Upper lobe of left lung (tissue), 6 donors: ENCODE measurements around the gene GPR27. TPM values are rescaled to one million over a fixed set of nuclear protein-coding genes. Genes with fewer than 3 reads are reported as not detected.

Experiments
- ATAC-seq, 2 donors: fragments of 200-7000 bp; cut with Tn5 transposase; one replicate each; pipeline ENCODE4 v1.9.1; 2022; ENCODE audit warnings: mild to moderate bottlenecking in 2 of 2, moderate library complexity in 2 of 2; ENCODE audit not compliant: low FRiP score in 2 of 2
- DNase-seq, 2 donors: peaks; one replicate each; pipeline ENCODE4 v3.0.0-alpha.2; 2019 to 2020
- H3K27ac ChIP-seq, 4 donors: fragments of 200-600 bp; sonication (generic); one replicate each; pipeline ENCODE4 v1.5.1; 2016 to 2019
- H3K27me3 ChIP-seq, 4 donors: fragments of 200-600 bp; sonication (generic); one replicate each; pipeline ENCODE4 v1.5.1; 2017 to 2019
- H3K36me3 ChIP-seq, 4 donors: fragments of 200-600 bp; sonication (generic); one replicate each; pipeline ENCODE4 v1.5.1; 2016 to 2019
- H3K4me1 ChIP-seq, 4 donors: fragments of 200-600 bp; sonication (generic); one replicate each; pipeline ENCODE4 v1.5.1; 2018 to 2019
- H3K4me3 ChIP-seq, 4 donors: fragments of 200-600 bp; sonication (generic); one replicate each; pipeline ENCODE4 v1.5.1; 2017 to 2019; ENCODE audit warnings: mild to moderate bottlenecking in 2 of 4, moderate library complexity in 1 of 4
- H3K9me3 ChIP-seq, 4 donors: fragments of 200-600 bp; sonication (generic); one replicate each; pipeline ENCODE4 v1.5.1; 2018 to 2019
- CTCF ChIP-seq, 6 experiments: fragments of 450-650 bp in 4 of 6; fragments of 200-600 bp in 2 of 6; sonication (generic) in 2 of 6; IDR thresholded peaks; one replicate each; pipeline ENCODE4 v1.5.1; 2016 to 2019; ENCODE audit warnings: antibody characterized with exemption in 6 of 6
- EP300 ChIP-seq, 4 donors: sonication (generic); formaldehyde crosslinking; IDR thresholded peaks; one replicate each; pipeline ENCODE4 v1.5.1; 2017; ENCODE audit warnings: antibody characterized with exemption in 4 of 4, control low read depth in 2 of 4
- POLR2A ChIP-seq, 4 donors: fragments of 450-650 bp; IDR thresholded peaks; one replicate each; pipeline ENCODE4 v1.5.1; 2016 to 2017; ENCODE audit warnings: antibody characterized with exemption in 4 of 4, mild to moderate bottlenecking in 2 of 4
- POLR2AphosphoS5 ChIP-seq, 2 donors: sonication (generic); formaldehyde crosslinking; IDR thresholded peaks; one replicate each; pipeline ENCODE4 v1.5.1; 2017; ENCODE audit warnings: antibody characterized with exemption in 2 of 2
- WGBS, 2 donors: methylation state at CpG; one replicate each; pipeline ENCODE4 v1.1.5; 2017 to 2018; 5-methylcytosine and 5-hydroxymethylcytosine counted together
- total RNA-seq, 6 donors: library from RNA; depleted of rRNA in 4 of 6; stranded (reverse); fragments of >200 nt in 4 of 6; gene quantifications; one replicate each; pipeline versions ENCODE4 v1.1.0 to v1.2.1, GENCODE V29; 2016 to 2021
- donor health status: DM: no; HTN: no; CAD: no; lungs with moderate emphysema.
- donor health status: DM: no; HTN: yes; CAD: no; lungs with severe emphysema.

Gene GPR27
- total RNA-seq, 6 donors from 2014 or later: 0.39 to 4.4 (median 1.3) TPM; not detected in 1

GRCh38 chr3:71708476-71709105 is 45.1 kb upstream of the GPR27 start:
- Histone ChIP-seq H3K9me3 (no peaks in the 10 kb centered on the region), H3K4me3 (no peak overlapping the region), H3K4me1 (peaks cover 8 to 38% (median 14%) of the 10 kb centered on the region in 4 donors), H3K27me3 (no peaks in the 10 kb centered on the region), H3K36me3 (peaks cover 0 to 10% (median 3%) of the 10 kb centered on the region in 4 donors), H3K27ac (no peak overlapping the region)
- TF ChIP-seq CTCF (IDR thresholded peaks at IDR 0.05) (no peak), POLR2A (IDR thresholded peaks at IDR 0.05) (no peak), EP300 (IDR thresholded peaks at IDR 0.05) (no peak), POLR2AphosphoS5 (IDR thresholded peaks at IDR 0.05) (no peak)
- DNase-seq (no peak), ATAC-seq (peak; percentile 47 to 72)
- 55 to 66% methylated on average over 5 to 7 of the region's 7 CpGs for WGBS, 2 donors

GRCh38 chr3:71709908-71710511 is 43.6 kb upstream of the GPR27 start:
- WGBS, 2 donors: 91 to 93% methylated on average over 9 of the region's 9 CpGs
- DNase-seq (no peak), ATAC-seq (no peak)
- Histone ChIP-seq H3K27ac (peak overlapping the region in 1 of 4 donors; percentile 21), H3K36me3 (peaks cover 0 to 10% (median 3%) of the 10 kb centered on the region in 4 donors), H3K4me1 (peaks cover 3 to 30% (median 12%) of the 10 kb centered on the region in 4 donors), H3K27me3 (no peaks in the 10 kb centered on the region), H3K9me3 (no peaks in the 10 kb centered on the region), H3K4me3 (no peak overlapping the region)
- TF ChIP-seq CTCF (IDR thresholded peaks at IDR 0.05) (no peak), POLR2A (IDR thresholded peaks at IDR 0.05) (no peak), POLR2AphosphoS5 (IDR thresholded peaks at IDR 0.05) (no peak), EP300 (IDR thresholded peaks at IDR 0.05) (no peak)

GRCh38 chr3:71710906-71711494 is 42.7 kb upstream of the GPR27 start:
- H3K36me3 ChIP-seq: peaks cover 0 to 10% (median 3%) of the 10 kb centered on the region in 4 donors
- ATAC-seq (peak in 1 of 2 donors; percentile 78), DNase-seq (no peak)
- no peaks in the 10 kb centered on the region for H3K9me3 ChIP-seq
- no peaks in the 10 kb centered on the region for H3K27me3 ChIP-seq
- no peak overlapping the region for H3K4me3 ChIP-seq
- H3K4me1 ChIP-seq: peaks cover 3 to 36% (median 13%) of the 10 kb centered on the region in 4 donors
- TF ChIP-seq POLR2A (IDR thresholded peaks at IDR 0.05) (no peak), CTCF (IDR thresholded peaks at IDR 0.05) (peak; percentile 35 to 77 (median 65))
- H3K27ac ChIP-seq: peak overlapping the region in 2 of 4 donors; percentile 21 to 49
- WGBS, 2 donors: 20 to 25% methylated on average over 1 of the region's 1 CpG

GRCh38 chr3:71713041-71713440 is 40.6 kb upstream of the GPR27 start:
- Histone ChIP-seq H3K4me1 (peaks cover 3 to 36% (median 13%) of the 10 kb centered on the region in 4 donors), H3K27ac (no peak overlapping the region), H3K27me3 (no peaks in the 10 kb centered on the region), H3K4me3 (no peak overlapping the region), H3K9me3 (no peaks in the 10 kb centered on the region), H3K36me3 (peaks cover 0 to 10% (median 3%) of the 10 kb centered on the region in 4 donors)
- DNase-seq: peak in 1 of 2 donors; percentile 37
- peak in 1 of 2 donors; percentile 75 for ATAC-seq
- 65 to 82% methylated on average over 2 of the region's 2 CpGs for WGBS, 2 donors
- TF ChIP-seq EP300 (IDR thresholded peaks at IDR 0.05) (no peak), POLR2AphosphoS5 (IDR thresholded peaks at IDR 0.05) (no peak), CTCF (IDR thresholded peaks at IDR 0.05) (no peak), POLR2A (IDR thresholded peaks at IDR 0.05) (no peak)
